KG1 (cell line): ENCODE results near the gene SLC30A4.
A peak's percentile ranks its signal among the peaks of the same experiment; 100 is the strongest.

Source experiments
- DNase-seq: peaks from one replicate; lab custom pipeline; 2025; lab: John Stamatoyannopoulos, UW

Gene SLC30A4

DNA sequence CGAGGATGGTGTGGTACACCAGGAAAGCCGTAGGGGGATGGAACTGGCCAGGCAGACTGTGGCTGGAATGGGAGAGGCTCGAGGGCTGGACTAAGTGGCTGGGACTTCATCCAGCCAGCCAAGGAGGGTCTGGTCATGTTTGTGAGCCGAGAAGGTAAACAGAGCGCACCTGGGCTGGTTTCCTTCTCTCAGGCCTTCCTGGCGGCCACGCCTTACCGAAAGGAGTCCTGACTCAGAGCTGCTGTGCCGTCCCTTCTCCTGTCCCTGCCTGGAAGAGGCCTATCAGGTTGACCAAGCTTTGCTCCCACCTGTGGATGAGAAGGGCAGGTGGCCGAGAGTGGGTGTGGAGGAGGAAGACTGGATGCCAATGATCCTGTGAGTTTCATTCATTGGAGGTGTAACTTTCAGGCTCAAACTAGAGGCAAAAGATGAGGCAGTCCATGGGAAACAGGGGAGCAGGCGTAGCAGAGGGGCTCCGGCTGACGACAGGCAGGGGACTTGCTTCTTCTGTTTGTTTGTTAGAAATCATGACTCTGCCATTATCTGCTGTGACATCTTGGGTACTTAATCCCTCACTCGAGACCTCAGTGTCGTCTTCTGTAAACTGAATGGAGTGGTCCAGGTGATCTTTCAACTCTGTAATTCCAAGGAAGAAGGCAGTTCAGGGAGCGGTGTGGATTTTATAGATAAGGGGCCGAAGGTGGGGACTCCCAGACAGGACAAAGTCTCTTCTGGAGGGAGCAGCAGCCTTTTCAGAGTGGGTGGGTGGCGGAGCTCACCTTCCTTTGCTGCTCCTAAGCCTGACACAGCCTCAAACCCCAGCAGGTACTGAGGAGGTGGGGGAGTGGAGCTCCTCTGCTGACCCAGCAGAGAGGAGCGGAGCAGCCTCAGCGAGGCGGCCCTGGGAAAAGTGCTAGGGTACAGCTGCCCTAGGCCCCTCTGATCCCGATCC is 72.4 kb downstream of the SLC30A4 start:
- DNase-seq = no peak

- no peak for DNase-seq
These were observed 73.2 kb downstream of the SLC30A4 start for GRCh38 chr15:45449395-45449794.

- no peak for DNase-seq
These were observed 74.3 kb downstream of the SLC30A4 start for GRCh38 chr15:45448066-45448915.

DNA sequence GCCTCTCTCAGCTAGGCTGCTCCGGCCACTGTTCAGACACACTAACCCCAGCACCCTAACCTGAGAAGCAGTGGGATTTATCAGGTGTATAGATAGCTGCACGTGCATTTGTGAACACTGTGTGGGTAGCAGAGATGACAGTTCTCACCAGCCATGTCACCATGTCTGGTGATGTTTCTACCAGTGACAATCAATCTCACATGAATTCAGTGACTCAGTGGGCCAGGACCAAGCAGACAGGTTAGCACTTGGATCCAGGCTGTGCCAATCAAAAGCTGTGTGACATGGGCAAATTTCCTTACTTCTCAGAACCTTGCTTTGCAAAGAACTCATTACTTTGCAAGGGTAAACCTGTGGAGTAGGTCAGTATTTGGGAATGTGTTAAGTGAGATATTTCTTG is 78.9 kb downstream of the SLC30A4 start:
- DNase-seq = no peak

DNA sequence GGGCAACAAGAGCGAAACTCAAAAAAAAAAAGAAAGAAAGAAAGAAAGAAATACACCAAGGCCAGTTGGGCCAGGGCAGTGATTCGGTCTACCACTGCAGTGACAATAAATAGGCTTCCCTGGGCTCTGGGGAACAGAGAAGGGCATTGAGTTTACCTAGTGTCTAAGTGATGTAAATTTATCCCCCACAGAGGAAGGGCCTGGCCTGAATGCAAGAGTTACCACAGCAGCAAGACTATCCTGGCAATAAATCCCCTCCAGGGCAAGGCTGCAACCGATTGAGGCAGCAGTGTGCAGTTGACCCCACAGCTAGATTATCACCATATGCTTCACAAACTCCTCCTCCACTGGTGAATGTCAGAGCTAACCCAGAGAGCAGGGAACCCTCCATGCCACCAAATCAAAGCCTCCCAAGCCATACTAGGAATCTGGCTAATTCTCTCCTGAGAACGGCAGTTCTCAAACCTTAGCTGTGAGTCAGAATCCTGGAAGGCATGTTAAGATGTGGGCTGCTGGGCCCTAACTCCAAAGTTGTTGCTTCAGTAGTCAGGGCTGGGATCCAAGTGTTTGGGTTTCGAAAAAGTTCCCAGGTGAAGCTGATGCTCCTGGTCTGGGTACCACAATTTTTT is 79.9 kb downstream of the SLC30A4 start:
- no peak for DNase-seq

GRCh38 chr15:45441686-45442085 is 80.9 kb downstream of the SLC30A4 start:
- DNase-seq = no peak

- no peak for DNase-seq
These were observed 81.5 kb downstream of the SLC30A4 start for GRCh38 chr15:45441036-45441435.

GRCh38 chr15:45439521-45440260 is 82.9 kb downstream of the SLC30A4 start:
- no peak for DNase-seq

GRCh38 chr15:45435124-45435903 is 87.2 kb downstream of the SLC30A4 start:
- no peak for DNase-seq

DNA sequence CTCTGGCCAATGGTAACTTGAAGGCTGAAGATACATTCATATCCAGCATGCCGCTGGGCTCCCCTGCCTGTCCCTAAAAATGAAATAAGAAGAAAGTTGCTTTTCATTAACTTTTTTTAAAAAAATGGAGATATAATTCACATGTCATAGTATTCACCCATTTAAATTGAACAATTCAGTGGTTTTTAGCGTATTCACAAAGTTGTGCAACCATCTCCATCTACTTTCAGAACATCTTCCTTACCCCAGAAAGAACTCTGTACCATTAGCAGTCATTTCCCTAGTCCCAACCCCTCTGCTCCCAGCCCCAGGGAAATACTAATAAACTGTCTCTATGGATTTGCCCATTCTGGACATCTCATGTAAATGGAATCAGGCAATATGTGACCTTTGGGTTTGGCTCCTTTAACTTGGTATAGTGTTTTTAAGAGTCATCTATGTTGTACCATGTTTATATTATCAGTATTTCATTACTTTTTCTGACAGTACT is 88.4 kb downstream of the SLC30A4 start:
- no peak for DNase-seq

GRCh38 chr15:45431511-45431910 is 91.0 kb downstream of the SLC30A4 start:
- DNase-seq = no peak

DNA sequence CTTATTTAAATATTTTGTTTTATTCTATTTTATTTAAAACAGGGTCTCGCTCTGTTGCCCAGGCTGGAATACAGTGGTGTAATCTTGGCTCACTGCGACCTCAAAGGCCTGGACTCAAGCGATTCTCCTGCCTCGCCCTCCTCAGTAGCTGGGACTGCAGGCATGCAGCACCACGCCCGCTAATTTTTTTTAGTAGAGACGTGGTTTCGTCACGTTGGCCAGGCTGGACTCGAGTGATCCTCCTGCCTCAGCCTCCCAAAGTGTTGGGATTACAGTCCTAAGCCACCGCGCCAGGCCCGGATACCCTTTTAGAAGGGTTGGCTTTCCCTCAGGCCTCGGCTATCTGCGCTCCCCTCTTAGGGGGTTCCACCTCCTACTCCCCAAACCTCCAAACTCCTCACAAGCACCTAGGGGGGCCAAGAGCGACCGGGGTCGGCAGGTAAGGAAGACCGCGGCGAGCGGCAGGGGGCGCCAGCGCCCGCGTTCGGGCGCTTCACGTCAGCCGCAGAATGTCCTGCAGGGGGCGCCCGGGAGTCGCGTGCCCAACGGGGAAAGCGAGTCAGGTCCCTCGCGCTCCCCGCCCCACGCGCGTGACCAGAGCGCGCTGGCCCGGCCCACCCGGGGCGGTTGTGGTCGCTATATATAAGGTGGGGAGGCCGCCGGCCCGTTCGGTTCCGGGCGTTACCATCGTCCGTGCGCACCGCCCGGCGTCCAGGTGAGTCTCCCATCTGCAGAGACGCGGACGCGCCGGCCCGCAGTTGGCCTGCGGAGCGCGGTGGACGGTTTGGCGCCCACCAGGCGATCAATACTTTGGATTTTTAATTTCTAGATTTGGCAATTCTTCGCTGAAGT is 92.4 kb downstream of the SLC30A4 start:
- peak; percentile 20 for DNase-seq
